ENCODE results near the gene CACNA1B. TPM values are rescaled to one million over a fixed set of nuclear protein-coding genes. Genes with fewer than 3 reads are reported as not detected.

Gene CACNA1B
- total and polyA plus RNA-seq, 8 donors = 0.16 to 1.3 (median 0.31) TPM

DNA sequence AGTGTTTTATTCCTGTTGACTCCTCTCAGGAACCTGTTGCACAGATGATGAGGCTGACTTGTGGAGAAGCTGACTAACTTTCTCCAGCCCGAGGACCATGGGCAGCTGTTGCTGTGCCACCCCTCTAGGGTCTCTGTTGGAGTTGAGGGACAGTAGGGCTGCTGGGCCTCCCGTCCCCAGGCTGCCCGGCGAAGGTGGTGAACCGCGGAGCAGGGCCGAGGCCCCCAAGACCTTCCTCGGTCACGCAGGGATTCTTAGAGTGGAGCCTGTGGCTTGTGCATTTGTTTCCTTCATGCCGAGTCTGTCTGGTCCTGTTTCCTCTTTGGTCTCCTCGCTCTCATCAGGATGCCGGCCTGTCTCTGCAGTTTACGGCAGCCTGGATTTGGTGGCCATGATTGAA is 40.2 kb downstream of the CACNA1B start:
- 78% methylated on average over 13 of the region's 13 CpGs for WGBS, 2 donors
- Histone ChIP-seq H3K36me3 (no peaks in the 10 kb centered on the region), H3K4me1 (no peaks in the 10 kb centered on the region), H3K27me3 (no peaks in the 10 kb centered on the region), H3K9me3 (no peaks in the 10 kb centered on the region), H3K27ac (no peak overlapping the region), H3K4me3 (no peak overlapping the region)
- FAIRE-seq (no peak), ATAC-seq (no peak), DNase-seq (no peak)
- TF ChIP-seq, protein P1, sequence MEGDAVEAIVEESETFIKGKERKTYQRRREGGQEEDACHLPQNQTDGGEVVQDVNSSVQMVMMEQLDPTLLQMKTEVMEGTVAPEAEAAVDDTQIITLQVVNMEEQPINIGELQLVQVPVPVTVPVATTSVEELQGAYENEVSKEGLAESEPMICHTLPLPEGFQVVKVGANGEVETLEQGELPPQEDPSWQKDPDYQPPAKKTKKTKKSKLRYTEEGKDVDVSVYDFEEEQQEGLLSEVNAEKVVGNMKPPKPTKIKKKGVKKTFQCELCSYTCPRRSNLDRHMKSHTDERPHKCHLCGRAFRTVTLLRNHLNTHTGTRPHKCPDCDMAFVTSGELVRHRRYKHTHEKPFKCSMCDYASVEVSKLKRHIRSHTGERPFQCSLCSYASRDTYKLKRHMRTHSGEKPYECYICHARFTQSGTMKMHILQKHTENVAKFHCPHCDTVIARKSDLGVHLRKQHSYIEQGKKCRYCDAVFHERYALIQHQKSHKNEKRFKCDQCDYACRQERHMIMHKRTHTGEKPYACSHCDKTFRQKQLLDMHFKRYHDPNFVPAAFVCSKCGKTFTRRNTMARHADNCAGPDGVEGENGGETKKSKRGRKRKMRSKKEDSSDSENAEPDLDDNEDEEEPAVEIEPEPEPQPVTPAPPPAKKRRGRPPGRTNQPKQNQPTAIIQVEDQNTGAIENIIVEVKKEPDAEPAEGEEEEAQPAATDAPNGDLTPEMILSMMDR (IDR thresholded peaks at IDR 0.05) = no peak
- intact Hi-C loops (cut with DNase I) = no loop called here

DNA sequence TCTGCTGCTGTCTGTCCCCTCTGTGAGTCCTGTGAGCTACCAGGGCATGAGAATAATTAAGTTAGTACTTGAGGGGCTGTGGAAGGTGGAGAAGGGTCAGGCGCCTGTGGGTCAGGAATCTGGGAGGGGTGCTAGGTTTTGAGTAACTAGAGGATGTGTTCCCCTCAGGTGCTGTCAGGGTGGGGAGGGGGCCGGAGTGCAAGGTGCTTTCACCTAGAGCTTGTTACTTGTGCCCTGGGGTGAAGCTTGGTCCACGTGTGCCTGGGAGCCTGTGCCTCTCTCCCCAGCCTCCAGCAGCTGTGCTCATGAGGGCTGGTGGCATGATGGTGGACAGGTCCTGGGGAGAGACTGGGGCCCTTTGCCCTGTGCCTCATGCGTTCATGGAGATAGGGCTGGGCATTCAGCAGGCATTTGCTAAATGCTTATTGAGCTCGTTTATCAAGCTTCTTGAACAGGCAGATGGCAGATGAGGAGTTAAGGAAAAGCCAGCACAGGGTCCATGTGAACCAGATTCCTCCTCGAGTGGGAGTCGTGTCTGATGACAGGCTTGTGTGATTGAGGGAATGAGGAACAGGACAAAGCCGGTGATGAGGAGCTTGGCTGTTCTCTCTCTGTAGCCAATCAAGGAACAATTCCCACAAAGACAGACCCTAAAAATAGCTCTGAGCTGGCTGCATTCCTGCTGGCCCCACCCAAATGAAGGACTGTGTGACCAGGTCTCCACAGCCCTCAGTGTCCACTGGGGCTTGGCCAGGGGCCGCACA is 40.9 kb downstream of the CACNA1B start:
- intact Hi-C loops (cut with DNase I) = no loop called here
- ATAC-seq (no peak), DNase-seq (no peak), FAIRE-seq (no peak)
- Histone ChIP-seq H3K27ac (no peak overlapping the region), H3K4me1 (no peaks in the 10 kb centered on the region), H3K36me3 (no peaks in the 10 kb centered on the region), H3K27me3 (no peaks in the 10 kb centered on the region), H3K4me3 (no peak overlapping the region), H3K9me3 (no peaks in the 10 kb centered on the region)
- TF ChIP-seq, protein P1 (IDR thresholded peaks at IDR 0.05) = no peak
- WGBS, 2 donors = 57 to 58% methylated on average over 9 of the region's 9 CpGs

DNA sequence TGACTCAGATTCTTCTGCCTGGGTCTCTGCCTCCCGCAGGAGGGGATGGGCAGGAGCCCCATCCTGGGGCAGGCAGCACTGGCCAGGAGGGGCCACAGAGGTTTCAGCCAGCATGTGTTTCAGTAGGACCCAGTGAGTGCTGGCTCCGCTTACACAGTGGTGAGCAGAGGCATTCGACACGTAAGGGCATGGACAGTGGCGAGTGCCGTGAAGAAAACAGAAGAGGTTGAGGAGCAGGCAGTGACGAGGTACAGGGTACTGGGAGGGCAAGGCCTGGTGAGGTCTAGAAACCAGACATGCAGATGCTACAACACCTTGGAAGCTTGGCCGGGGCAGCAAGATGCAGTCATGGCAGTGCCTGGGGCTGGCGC is 41.5 kb downstream of the CACNA1B start:
- no peaks in the 10 kb centered on the region for H3K27me3 ChIP-seq
- FAIRE-seq (no peak), ATAC-seq (no peak), DNase-seq (no peak)
- TF ChIP-seq, protein P1 (IDR thresholded peaks at IDR 0.05) = no peak
- WGBS, 2 donors = 80 to 89% methylated on average over 9 of the region's 9 CpGs
- H3K4me3 ChIP-seq = no peak overlapping the region
- intact Hi-C loops (cut with DNase I) = no loop called here
- H3K27ac ChIP-seq = no peak overlapping the region
- H3K9me3 ChIP-seq = no peaks in the 10 kb centered on the region
- no peaks in the 10 kb centered on the region for H3K36me3 ChIP-seq
- no peaks in the 10 kb centered on the region for H3K4me1 ChIP-seq

DNA sequence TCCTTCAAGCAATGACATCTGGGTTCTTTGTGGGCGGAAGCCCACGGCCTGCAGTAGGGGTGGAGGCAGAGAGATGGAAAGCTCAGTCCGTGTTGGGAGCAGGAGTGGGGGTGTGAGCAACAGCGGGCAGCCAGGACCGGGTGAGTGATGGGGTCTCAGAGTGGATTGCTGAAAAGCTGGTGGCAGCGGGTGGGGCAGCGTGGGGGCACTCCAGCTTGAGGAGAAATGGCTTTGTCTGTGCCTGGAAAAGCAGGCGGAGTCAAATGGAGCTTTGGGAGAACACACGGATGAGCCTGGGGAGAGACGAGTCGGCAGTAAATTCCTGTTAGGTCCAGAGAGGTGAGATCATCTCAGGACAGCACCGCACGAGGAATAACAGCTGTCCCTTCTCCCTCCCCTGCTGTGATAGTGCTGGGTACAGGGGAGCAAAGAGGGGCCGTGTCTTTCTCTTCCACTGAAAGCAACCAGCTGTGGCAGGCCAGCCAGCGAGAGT is 42.1 kb downstream of the CACNA1B start:
- 66 to 68% methylated on average over 15 of the region's 15 CpGs for WGBS, 2 donors
- no peaks in the 10 kb centered on the region for H3K4me1 ChIP-seq
- ATAC-seq (no peak), FAIRE-seq (no peak), DNase-seq (no peak)
- no peaks in the 10 kb centered on the region for H3K9me3 ChIP-seq
- no peaks in the 10 kb centered on the region for H3K27me3 ChIP-seq
- intact Hi-C loops (cut with DNase I) = no loop called here
- TF ChIP-seq, protein P1 (IDR thresholded peaks at IDR 0.05) = no peak
- H3K27ac ChIP-seq = no peak overlapping the region
- no peak overlapping the region for H3K4me3 ChIP-seq
- H3K36me3 ChIP-seq = no peaks in the 10 kb centered on the region

DNA sequence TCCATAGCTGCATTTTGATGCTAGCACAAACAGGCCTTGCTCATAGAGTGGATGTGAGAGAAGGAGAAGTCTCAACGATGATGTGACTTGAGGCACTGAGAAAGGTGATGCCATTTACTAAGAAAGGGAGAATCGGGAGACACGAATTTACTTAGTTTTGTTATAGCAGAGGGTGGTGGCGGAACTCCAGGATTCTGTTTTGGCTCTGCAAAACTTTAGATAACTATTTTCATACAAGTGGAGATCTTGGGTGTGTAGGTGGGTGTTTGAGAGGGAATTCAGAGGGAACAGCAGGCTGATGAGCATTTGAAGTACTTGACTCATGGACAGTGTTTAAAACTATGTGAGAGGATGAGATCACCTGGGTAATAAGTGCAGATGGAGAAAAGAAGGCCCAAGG is 43.2 kb downstream of the CACNA1B start:
- Histone ChIP-seq H3K4me1 (no peaks in the 10 kb centered on the region), H3K9me3 (no peaks in the 10 kb centered on the region), H3K27me3 (no peaks in the 10 kb centered on the region), H3K4me3 (no peak overlapping the region), H3K36me3 (no peaks in the 10 kb centered on the region), H3K27ac (no peak overlapping the region)
- intact Hi-C loops (cut with DNase I) = no loop called here
- FAIRE-seq (no peak), DNase-seq (no peak), ATAC-seq (no peak)
- WGBS, 2 donors = 56 to 68% methylated on average over 4 of the region's 4 CpGs
- TF ChIP-seq, protein P1 (IDR thresholded peaks at IDR 0.05) = no peak

Data from pancreas (tissue), 10 donors.